Lower leg skin (tissue), 3 donors: Measurements from ENCODE around the gene PNLDC1.

Source experiments
- CTCF ChIP-seq, 3 donors: fragments of 450-650 bp; IDR thresholded peaks; one replicate each; pipeline ENCODE4 v1.5.1; 2016; ENCODE audit warnings: antibody characterized with exemption in 3 of 3, mild to moderate bottlenecking in 3 of 3, moderate library complexity in 2 of 3
- POLR2A ChIP-seq, 2 donors: fragments of 450-650 bp; IDR thresholded peaks; one replicate each; pipeline ENCODE4 v1.6.1; 2016 to 2017; ENCODE audit warnings: antibody characterized with exemption in 2 of 2, mild to moderate bottlenecking in 1 of 2, moderate library complexity in 1 of 2

GRCh38 chr6:159844737-159845645 is 44.9 kb downstream of the PNLDC1 start:
- no peak for TF ChIP-seq CTCF (IDR thresholded peaks at IDR 0.05)
- no peak for TF ChIP-seq POLR2A (IDR thresholded peaks at IDR 0.05)
